Bronchial epithelial cell (primary cell): Measurements from ENCODE around the gene ADCY2. TPM values are rescaled to one million over a fixed set of nuclear protein-coding genes. Genes with fewer than 3 reads are reported as not detected.
A peak's percentile ranks its signal among the peaks of the same experiment; 100 is the strongest.
"Not testable (repeated sequence)": the region's sequence is repeated elsewhere in the genome, so short reads cannot be mapped to it uniquely, and the experiment has no call there.

Experiments
- DNase-seq: peaks from one replicate; pipeline ENCODE4 v3.0.0-alpha.2; 2010; ENCODE audit warnings: low read depth
- FAIRE-seq: peaks from 2 replicates; lab custom pipeline; 2011; peaks lifted over from hg19 to GRCh38; lab: Jason Lieb, UNC
- H3K27me3 ChIP-seq: 2 replicates; pipeline ENCODE4 v1.5.1; 2011; ENCODE audit warnings: low read length; ENCODE audit not compliant: control insufficient read depth, insufficient read depth
- H3K36me3 ChIP-seq: 2 replicates; pipeline ENCODE4 v1.5.1; 2011; ENCODE audit warnings: low read length; ENCODE audit not compliant: control insufficient read depth, insufficient read depth
- H3K4me3 ChIP-seq: 2 replicates; pipeline ENCODE4 v1.5.1; 2011; ENCODE audit warnings: mild to moderate bottlenecking, low read depth, low read length, control low read depth
- total RNA-seq: library from RNA; depleted of rRNA; stranded (reverse); fragments of >200 nt; gene quantifications from 2 replicates; pipeline ENCODE4 v1.2.1, GENCODE V29; 2014
- TF ChIP-seq, protein P1 (sequence below): IDR thresholded peaks from 2 replicates; pipeline ENCODE4 v1.5.1; 2011; ENCODE audit warnings: mild to moderate bottlenecking, moderate library complexity, low read length, control low read depth, inconsistent platforms; ENCODE audit not compliant: insufficient read depth, severe bottlenecking

The ADCY2 gene
- total RNA-seq, 1 donor from 2014 or later = under 0.01 TPM

GRCh38 chr5:7420510-7421280, 24.8 kb downstream of the ADCY2 start:
- no peaks in the 10 kb centered on the region for H3K27me3 ChIP-seq
- DNase-seq (no peak), FAIRE-seq (no peak)
- TF ChIP-seq, protein P1, sequence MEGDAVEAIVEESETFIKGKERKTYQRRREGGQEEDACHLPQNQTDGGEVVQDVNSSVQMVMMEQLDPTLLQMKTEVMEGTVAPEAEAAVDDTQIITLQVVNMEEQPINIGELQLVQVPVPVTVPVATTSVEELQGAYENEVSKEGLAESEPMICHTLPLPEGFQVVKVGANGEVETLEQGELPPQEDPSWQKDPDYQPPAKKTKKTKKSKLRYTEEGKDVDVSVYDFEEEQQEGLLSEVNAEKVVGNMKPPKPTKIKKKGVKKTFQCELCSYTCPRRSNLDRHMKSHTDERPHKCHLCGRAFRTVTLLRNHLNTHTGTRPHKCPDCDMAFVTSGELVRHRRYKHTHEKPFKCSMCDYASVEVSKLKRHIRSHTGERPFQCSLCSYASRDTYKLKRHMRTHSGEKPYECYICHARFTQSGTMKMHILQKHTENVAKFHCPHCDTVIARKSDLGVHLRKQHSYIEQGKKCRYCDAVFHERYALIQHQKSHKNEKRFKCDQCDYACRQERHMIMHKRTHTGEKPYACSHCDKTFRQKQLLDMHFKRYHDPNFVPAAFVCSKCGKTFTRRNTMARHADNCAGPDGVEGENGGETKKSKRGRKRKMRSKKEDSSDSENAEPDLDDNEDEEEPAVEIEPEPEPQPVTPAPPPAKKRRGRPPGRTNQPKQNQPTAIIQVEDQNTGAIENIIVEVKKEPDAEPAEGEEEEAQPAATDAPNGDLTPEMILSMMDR = no peak
- H3K4me3 ChIP-seq = no peak overlapping the region
- no peaks in the 10 kb centered on the region for H3K36me3 ChIP-seq

DNA sequence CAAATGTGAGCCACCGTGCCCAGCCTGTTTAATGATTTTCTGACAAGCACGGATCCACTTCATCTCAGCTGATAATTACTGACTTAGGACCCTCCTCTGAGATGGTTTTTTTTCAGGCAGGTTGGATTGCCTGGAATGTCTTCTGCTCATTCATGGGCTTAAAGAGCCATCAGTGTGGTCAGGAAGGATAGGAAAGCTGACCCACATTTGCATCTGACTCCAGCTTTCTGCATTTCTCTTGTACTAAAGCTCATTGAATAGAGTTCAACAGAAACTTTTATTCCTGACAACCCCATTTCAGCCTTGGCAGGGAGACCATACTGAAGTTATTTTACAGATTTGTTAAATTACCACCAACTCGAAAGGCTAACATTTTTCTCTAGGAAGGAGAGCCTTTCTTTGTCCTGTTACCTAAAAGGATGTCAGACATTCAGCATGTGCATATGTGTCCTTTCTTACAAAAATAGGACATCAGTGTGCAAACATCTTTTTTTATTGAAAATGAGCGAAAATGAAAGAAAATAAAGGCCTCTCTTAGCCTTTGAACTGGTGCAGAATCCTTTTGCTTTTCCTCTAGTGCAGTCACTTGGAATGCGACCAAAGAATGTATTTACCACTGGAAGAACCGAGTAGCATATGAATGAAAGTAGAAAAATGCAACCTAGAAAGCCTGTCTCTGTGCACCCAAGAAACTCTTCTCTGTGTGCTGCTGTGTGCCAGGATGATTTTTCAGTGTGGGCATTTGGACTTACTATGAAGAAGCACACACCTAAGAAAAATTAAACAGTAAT, 26.6 kb downstream of the ADCY2 start:
- TF ChIP-seq, protein P1 = no peak
- H3K27me3 ChIP-seq = no peaks in the 10 kb centered on the region
- DNase-seq (no peak), FAIRE-seq (no peak)
- H3K36me3 ChIP-seq = no peaks in the 10 kb centered on the region
- H3K4me3 ChIP-seq = no peak overlapping the region

GRCh38 chr5:7423231-7423630, 27.3 kb downstream of the ADCY2 start:
- FAIRE-seq, H3K4me3 ChIP-seq, DNase-seq, H3K27me3 ChIP-seq, H3K36me3 ChIP-seq: not testable (repeated sequence)

GRCh38 chr5:7425830-7426229, 29.9 kb downstream of the ADCY2 start:
- H3K36me3 ChIP-seq = no peaks in the 10 kb centered on the region
- H3K4me3 ChIP-seq = no peak overlapping the region
- DNase-seq (peak; percentile 15), FAIRE-seq (no peak)
- TF ChIP-seq, protein P1 = no peak
- H3K27me3 ChIP-seq = no peaks in the 10 kb centered on the region

DNA sequence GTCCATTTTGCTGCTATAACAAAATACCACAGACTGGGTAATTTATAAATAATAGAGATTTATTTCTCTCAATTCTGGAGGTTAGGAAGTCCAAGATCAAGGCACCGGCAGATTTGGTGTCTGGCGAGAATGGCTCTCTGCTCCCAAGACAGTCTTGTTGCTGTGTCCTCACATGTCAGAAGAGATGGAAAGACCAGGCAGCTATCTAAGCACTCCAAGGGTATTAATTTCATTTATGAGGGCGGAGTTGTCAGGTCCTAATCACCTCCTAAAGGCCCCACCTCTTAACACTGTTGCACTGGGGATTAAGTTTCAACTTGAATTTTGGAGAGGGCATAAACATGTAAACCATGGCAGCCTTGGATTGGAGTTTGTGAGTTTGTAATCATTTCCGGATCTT, 30.3 kb downstream of the ADCY2 start:
- FAIRE-seq (no peak), DNase-seq (no peak)
- H3K36me3 ChIP-seq = no peaks in the 10 kb centered on the region
- no peaks in the 10 kb centered on the region for H3K27me3 ChIP-seq
- H3K4me3 ChIP-seq = no peak overlapping the region
- TF ChIP-seq, protein P1 = no peak

DNA sequence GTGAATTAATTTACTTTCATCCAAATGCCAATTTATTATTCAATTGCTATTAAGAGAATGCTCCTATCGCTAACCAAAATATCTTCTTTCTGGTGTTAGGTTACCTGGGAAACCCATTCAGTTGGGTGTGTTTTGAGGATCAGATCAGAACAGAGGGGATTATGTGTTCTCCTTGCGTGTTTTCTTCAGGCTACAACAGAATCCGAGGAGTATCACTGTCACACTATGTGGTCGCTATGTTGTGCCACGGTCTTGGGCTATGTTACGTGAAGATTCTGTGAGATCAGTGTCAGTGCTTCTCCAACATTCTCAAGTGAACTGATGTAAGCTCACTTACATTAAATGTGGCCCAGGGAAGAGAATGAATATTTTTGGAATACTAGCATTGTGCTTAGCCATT, 39.0 kb downstream of the ADCY2 start:
- Histone ChIP-seq H3K27me3 (no peaks in the 10 kb centered on the region), H3K4me3 (no peak overlapping the region), H3K36me3 (no peaks in the 10 kb centered on the region)
- TF ChIP-seq, protein P1 = no peak
- DNase-seq = no peak
- no peak for FAIRE-seq
